Thymus (tissue), 11 donors: ENCODE measurements around the gene ACER1. TPM values are rescaled to one million over a fixed set of nuclear protein-coding genes. Genes with fewer than 3 reads are reported as not detected.
"Not testable (repeated sequence)": the region's sequence is repeated elsewhere in the genome, so short reads cannot be mapped to it uniquely, and the experiment has no call there.

ENCODE experiments used
- DNase-seq, 9 donors: peaks; one replicate each; pipeline ENCODE4 v3.0.0-alpha.2; 2013; ENCODE audit warnings: low spot score in 9 of 9, low read depth in 6 of 9, missing footprints in 1 of 9
- H3K27ac ChIP-seq, 2 donors: one replicate each; pipeline ENCODE4 v1.5.1; 2013; ENCODE audit warnings: control low read depth in 1 of 2, low read depth in 1 of 2, low read length in 1 of 2, mild to moderate bottlenecking in 1 of 2, moderate library complexity in 1 of 2
- H3K27me3 ChIP-seq, 2 donors: one replicate each; pipeline ENCODE4 v1.5.1; 2013; ENCODE audit warnings: low read length in 1 of 2; ENCODE audit not compliant: control insufficient read depth in 2 of 2, insufficient read depth in 1 of 2
- H3K36me3 ChIP-seq, 2 donors: one replicate each; pipeline ENCODE4 v1.5.1; 2013; ENCODE audit warnings: low read length in 1 of 2, mild to moderate bottlenecking in 1 of 2, moderate library complexity in 1 of 2; ENCODE audit not compliant: control insufficient read depth in 2 of 2, insufficient read depth in 2 of 2
- H3K4me1 ChIP-seq, 2 donors: one replicate each; pipeline ENCODE4 v1.5.1; 2013; ENCODE audit warnings: low read length in 2 of 2; ENCODE audit not compliant: control insufficient read depth in 2 of 2, insufficient read depth in 2 of 2
- H3K4me3 ChIP-seq, 2 donors: one replicate each; pipeline ENCODE4 v1.5.1; 2013; ENCODE audit warnings: low read length in 2 of 2, control low read depth in 1 of 2, mild to moderate bottlenecking in 1 of 2
- H3K9me3 ChIP-seq, 2 donors: one replicate each; pipeline ENCODE4 v1.5.1; 2013; ENCODE audit warnings: low read length in 1 of 2, mild to moderate bottlenecking in 1 of 2; ENCODE audit not compliant: control insufficient read depth in 2 of 2, insufficient read depth in 1 of 2
- WGBS: extraction: QIAGEN DNeasy Blood & Tissue Kit; methylation state at CpG from one replicate; pipeline ENCODE4 v1.1.7; 2013; 5-methylcytosine and 5-hydroxymethylcytosine counted together
- polyA plus RNA-seq: library from polyadenylated mRNA; stranded (reverse); fragments of 200-250 nt; gene quantifications from one replicate; pipeline ENCODE4 v1.2.3, GENCODE V29; 2013
- total RNA-seq: library from RNA; stranded (reverse); fragments of 120-200 nt; gene quantifications from one replicate; pipeline ENCODE4 v1.2.4, GENCODE V29; 2013
- donor health status: healthy.

ACER1 gene
- total and polyA plus RNA-seq, 2 donors: 0.14 to 2.8 TPM

- WGBS: 98% methylated on average over 29 of the region's 29 CpGs
- Histone ChIP-seq H3K4me1 (peaks cover 7 to 12% of the 10 kb centered on the region in 2 donors), H3K27me3 (no peaks in the 10 kb centered on the region), H3K4me3 (no peak overlapping the region), H3K27ac (no peak overlapping the region), H3K9me3 (peaks cover 0 to under 1% of the 10 kb centered on the region in 2 donors), H3K36me3 (peaks cover 15 to 39% of the 10 kb centered on the region in 2 donors)
- no peak for DNase-seq
Measured at GRCh38 chr19:6374711-6375410, 41.4 kb upstream of the ACER1 start.

GRCh38 chr19:6374161-6374709 lies 40.8 kb upstream of the ACER1 start:
- DNase-seq: no peak
- Histone ChIP-seq H3K9me3 (no peaks in the 10 kb centered on the region), H3K4me3 (no peak overlapping the region), H3K4me1 (peaks cover 7 to 12% of the 10 kb centered on the region in 2 donors), H3K27me3 (no peaks in the 10 kb centered on the region), H3K27ac (no peak overlapping the region), H3K36me3 (peaks cover 14 to 37% of the 10 kb centered on the region in 2 donors)
- 94% methylated on average over 29 of the region's 29 CpGs for WGBS

GRCh38 chr19:6373813-6374108 lies 40.3 kb upstream of the ACER1 start:
- 48% methylated on average over 5 of the region's 5 CpGs for WGBS

GRCh38 chr19:6373096-6373812 lies 39.8 kb upstream of the ACER1 start:
- Histone ChIP-seq H3K4me3 (peak overlapping the region; percentile 71 to 95), H3K27ac (peak overlapping the region; percentile 96 to 99), H3K4me1 (peaks cover 7 to 12% of the 10 kb centered on the region in 2 donors), H3K27me3 (no peaks in the 10 kb centered on the region), H3K36me3 (peaks cover 23 to 38% of the 10 kb centered on the region in 2 donors), H3K9me3 (no peaks in the 10 kb centered on the region)
- DNase-seq: peak; percentile 87 to 99 (median 96)
- WGBS: 2% methylated on average over 53 of the region's 53 CpGs

More at GRCh38 chr19:6373813-6374108, 40.3 kb upstream of the ACER1 start:
- DNase-seq: no peak
- Histone ChIP-seq H3K9me3 (no peaks in the 10 kb centered on the region), H3K27me3 (no peaks in the 10 kb centered on the region), H3K36me3 (peaks cover 18 to 37% of the 10 kb centered on the region in 2 donors), H3K27ac (peak overlapping the region; percentile 43 to 62), H3K4me3 (peak overlapping the region; percentile 33 to 95), H3K4me1 (peaks cover 7 to 12% of the 10 kb centered on the region in 2 donors)

- peaks cover 30 to 43% of the 10 kb centered on the region in 2 donors for H3K36me3 ChIP-seq
- DNase-seq: peak; percentile 93 to 100 (median 98)
- H3K9me3 ChIP-seq: no peaks in the 10 kb centered on the region
- WGBS: under 1% methylated on average over 47 of the region's 47 CpGs
- peak within 1 kb of the TSS; percentile 96 to 99 for H3K27ac ChIP-seq
- H3K4me3 ChIP-seq: peak within 1 kb of the TSS; percentile 71 to 95
- no peaks in the 10 kb centered on the region for H3K27me3 ChIP-seq
- H3K4me1 ChIP-seq: peaks cover 7 to 12% of the 10 kb centered on the region in 2 donors
Measured at GRCh38 chr19:6372594-6373095, 39.2 kb upstream of the ACER1 start, which contains the start of gene ALKBH7. ALKBH7 (plus strand) TSS chr19:6372794; CDS start chr19:6372821, 27 bp downstream.

- Histone ChIP-seq H3K27ac (no peak overlapping the region), H3K27me3 (no peaks in the 10 kb centered on the region), H3K4me3 (no peak overlapping the region), H3K9me3 (peaks cover 0 to 9% of the 10 kb centered on the region in 2 donors), H3K36me3 (peaks cover 50 to 57% of the 10 kb centered on the region in 2 donors), H3K4me1 (peaks cover 3 to 21% of the 10 kb centered on the region in 2 donors)
- 96% methylated on average over 21 of the region's 21 CpGs for WGBS
- no peak for DNase-seq
Measured at GRCh38 chr19:6364353-6364752, 30.9 kb upstream of the ACER1 start.

GRCh38 chr19:6362351-6362801 lies 29.0 kb upstream of the ACER1 start:
- peak; percentile 30 to 79 (median 52) for DNase-seq
- Histone ChIP-seq H3K4me1 (peaks cover 3 to 21% of the 10 kb centered on the region in 2 donors), H3K9me3 (peaks cover 0 to 9% of the 10 kb centered on the region in 2 donors), H3K27me3 (no peaks in the 10 kb centered on the region), H3K36me3 (peaks cover 33 to 37% of the 10 kb centered on the region in 2 donors), H3K4me3 (peak overlapping the region; percentile 93 to 96), H3K27ac (peak overlapping the region; percentile 94 to 98)
- 2% methylated on average over 11 of the region's 11 CpGs for WGBS

GRCh38 chr19:6362027-6362350 lies 28.6 kb upstream of the ACER1 start:
- peak in 6 of 9 donors; percentile 8 to 54 (median 18) for DNase-seq
- 2% methylated on average over 7 of the region's 7 CpGs for WGBS
- Histone ChIP-seq H3K27ac (peak overlapping the region; percentile 94 to 98), H3K4me3 (peak overlapping the region; percentile 93 to 96), H3K36me3 (peaks cover 29 to 34% of the 10 kb centered on the region in 2 donors), H3K4me1 (peaks cover 3 to 21% of the 10 kb centered on the region in 2 donors), H3K9me3 (peaks cover 0 to 9% of the 10 kb centered on the region in 2 donors), H3K27me3 (no peaks in the 10 kb centered on the region)

- 97% methylated on average over 10 of the region's 10 CpGs for WGBS
- H3K4me1 ChIP-seq: peaks cover 3 to 21% of the 10 kb centered on the region in 2 donors
- not testable (repeated sequence) for H3K27me3 ChIP-seq, DNase-seq, H3K9me3 ChIP-seq
- H3K36me3 ChIP-seq: peaks cover 18 to 22% of the 10 kb centered on the region in 2 donors
- H3K4me3 ChIP-seq: peak overlapping the region; percentile 93 to 96
- peak overlapping the region in 1 of 2 donors; percentile 7 for H3K27ac ChIP-seq
Measured at GRCh38 chr19:6360857-6361216, 27.4 kb upstream of the ACER1 start.
